HG02885 (cell line): Measurements from ENCODE around the gene ERCC4.
"Not testable (repeated sequence)": the region's sequence is repeated elsewhere in the genome, so short reads cannot be mapped to it uniquely, and the experiment has no call there.

Experiments used
- ATAC-seq: cut with Tn5 transposase; IDR thresholded peaks from one replicate; pipeline ENCODE4 v1.9.1; 2021; ENCODE audit warnings: mild to moderate bottlenecking; ENCODE audit not compliant: unreplicated experiment, poor library complexity

ERCC4 gene

DNA sequence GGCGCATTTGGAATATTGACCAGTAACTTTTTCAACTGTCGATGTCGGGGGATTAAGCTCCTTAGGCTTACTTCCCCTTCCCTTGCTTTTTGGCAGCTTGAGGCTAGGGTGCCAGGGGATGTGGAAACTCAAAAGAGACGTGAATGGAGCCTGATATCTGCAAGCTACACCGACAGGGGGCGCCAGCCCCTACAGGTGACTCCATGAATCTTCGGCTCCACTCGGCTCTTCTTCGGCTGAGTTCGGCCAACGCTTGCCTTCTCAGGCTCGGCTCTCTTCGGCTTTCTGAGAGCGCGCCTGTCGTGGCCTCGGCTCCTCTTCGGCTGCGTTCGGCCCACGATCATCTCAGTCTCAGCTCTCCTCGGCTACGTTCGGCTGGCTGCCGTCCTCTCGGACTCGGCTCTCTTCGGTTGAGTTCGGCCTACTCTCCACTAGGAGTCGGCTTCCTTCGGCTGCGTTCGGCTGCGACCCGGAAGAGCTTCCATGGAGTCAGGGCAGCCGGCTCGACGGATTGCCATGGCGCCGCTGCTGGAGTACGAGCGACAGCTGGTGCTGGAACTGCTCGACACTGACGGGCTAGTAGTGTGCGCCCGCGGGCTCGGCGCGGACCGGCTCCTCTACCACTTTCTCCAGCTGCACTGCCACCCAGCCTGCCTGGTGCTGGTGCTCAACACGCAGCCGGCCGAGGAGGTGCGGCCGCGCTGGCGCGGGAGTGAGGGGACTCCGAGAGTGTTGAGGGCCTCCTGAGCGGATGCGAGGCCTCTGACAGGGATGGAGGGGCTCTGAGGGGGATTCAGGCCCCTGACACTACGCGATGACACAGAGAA, at the start of gene ERCC4:
TSS of gene ERCC4 (plus strand) at position 472 of the 827 bp plus-strand sequence. CDS start at position 484, 12 bp downstream.
- peak; percentile 98 for ATAC-seq

DNA sequence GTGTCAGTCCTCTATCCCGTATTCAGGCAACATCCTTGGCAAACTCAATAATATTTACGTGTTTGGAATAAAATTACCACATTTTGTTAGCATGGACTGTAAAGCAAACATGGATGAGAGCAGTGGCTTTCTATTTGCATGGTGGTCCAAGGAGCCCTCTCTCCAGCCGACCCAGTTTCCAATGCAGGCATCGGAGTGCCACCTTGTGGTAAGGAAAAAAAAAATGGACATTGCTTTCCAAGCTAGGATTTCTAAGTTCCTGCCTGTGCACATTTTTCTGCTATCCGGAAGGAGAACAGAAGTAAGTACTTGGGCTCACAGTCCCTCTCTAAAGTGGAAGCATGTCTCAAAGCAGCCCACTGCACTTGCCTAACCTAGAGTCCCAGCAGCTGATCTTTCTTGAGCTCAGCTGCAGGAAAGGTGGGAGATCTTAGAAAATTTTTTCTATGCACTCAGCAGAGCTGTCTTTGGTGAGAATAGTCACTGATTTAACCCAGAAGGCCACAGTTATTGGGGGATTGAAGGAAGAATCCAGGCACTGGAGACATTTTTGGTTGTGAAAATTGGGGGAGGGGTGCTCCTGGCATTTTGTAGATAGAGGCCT, 46.0 kb upstream of the ERCC4 start:
- ATAC-seq = no peak

- no peak for ATAC-seq
Measured at GRCh38 chr16:13875614-13876284, 44.2 kb upstream of the ERCC4 start.

- no peak for ATAC-seq
Measured at GRCh38 chr16:13883276-13883675, 36.7 kb upstream of the ERCC4 start.

GRCh38 chr16:13883881-13884280, 36.1 kb upstream of the ERCC4 start:
- ATAC-seq = no peak

GRCh38 chr16:13885700-13886099, 34.3 kb upstream of the ERCC4 start:
- no peak for ATAC-seq

GRCh38 chr16:13886608-13887007, 33.3 kb upstream of the ERCC4 start:
- ATAC-seq = no peak

DNA sequence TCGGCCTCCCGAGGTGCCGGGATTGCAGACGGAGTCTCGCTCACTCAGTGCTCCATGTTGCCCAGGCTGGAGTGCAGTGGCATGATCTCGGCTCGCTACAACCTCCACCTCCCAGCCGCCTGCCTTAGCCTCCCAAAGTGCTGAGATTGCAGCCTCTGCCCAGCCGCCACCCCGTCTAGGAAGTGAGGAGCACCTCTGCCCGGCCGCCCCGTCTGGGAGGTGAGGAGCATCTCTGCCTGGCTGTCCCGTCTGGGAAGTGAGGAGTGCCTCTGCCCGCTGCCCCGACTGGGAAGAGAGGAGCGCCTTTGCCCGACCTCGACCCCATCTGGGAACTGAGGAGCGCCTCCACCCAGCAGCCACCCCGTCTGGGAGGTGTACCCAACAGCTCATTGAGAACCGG, 30.6 kb upstream of the ERCC4 start:
- not testable (repeated sequence) for ATAC-seq

DNA sequence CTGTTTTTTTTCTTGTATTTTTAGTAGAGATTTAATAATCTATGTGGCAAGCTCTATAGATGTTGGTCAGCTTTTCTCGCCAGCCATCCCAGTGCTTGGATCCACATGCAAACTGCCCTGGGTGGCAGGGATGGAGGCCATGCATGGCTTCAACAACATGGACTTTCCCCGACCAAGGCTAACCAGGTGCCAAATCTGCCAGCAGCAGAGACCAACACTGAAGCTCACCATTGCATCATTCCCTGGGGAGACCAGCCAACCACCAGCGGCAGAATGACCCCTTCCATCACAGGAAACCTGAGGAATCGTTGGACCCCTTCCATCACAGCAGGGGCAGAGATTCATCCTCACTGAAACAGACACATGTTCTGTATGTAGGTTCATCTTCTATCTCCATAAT, 27.7 kb upstream of the ERCC4 start:
- ATAC-seq = no peak

DNA sequence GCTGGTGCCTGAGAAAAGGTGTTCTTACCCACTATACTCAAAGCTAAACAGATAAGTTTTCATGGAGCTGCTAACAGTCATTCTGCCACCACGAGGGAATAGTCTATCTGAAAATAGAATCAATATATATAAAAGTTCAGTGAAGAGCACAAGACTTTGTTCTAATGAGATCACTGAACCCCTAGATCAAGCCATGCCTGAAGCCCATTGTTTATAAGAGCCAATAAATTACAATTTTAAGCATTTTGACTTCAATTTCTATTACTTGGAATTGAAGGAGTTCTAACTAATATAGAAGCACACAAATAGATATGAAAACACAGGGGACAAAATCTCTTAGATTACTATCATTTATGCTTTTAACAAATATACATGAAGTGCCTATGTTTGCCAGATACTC, 24.4 kb upstream of the ERCC4 start:
- no peak for ATAC-seq

- no peak for ATAC-seq
Measured at GRCh38 chr16:13896543-13897182, 23.3 kb upstream of the ERCC4 start.

DNA sequence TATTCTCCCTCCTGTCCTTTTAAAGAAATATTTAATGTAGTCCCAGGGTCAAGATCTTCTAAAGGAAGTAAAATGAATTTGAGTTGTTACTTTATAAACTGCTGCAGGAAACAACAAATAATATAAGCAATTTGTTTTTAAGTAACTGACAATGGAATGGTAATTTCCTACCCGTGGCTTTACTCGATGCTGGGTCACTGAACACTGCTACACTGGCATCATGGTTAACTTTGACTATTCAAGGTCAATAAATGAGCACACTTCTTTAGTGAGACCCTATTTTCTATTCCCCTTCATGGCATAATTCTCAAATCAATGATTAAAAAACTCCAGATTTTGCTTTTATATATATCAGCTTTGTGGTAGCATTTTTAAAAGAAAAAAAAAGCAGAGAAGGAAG, 22.1 kb upstream of the ERCC4 start:
- no peak for ATAC-seq

DNA sequence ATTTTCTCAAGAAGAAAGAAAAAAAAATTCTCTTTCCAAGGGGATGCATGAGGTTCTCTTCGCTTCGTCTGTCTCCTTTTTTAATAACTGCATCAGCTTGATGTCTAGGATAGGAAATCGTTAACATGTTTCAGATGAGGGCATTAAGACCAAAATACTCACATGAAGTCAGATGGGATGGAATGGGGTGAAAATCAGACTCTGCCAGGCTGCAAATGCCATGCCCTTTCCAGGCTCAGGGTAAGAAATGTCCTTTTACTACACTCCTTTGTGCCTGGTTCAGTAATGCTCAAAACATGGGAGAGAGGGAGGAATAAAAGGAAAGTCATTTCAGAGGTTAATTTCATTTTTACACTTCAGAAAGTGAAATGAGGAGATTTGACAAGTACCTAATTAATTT, 21.7 kb upstream of the ERCC4 start:
- ATAC-seq = no peak

- ATAC-seq = no peak
Measured at GRCh38 chr16:13902052-13902451, 17.9 kb upstream of the ERCC4 start.

- no peak for ATAC-seq
Measured at GRCh38 chr16:13902677-13903076, 17.3 kb upstream of the ERCC4 start.

DNA sequence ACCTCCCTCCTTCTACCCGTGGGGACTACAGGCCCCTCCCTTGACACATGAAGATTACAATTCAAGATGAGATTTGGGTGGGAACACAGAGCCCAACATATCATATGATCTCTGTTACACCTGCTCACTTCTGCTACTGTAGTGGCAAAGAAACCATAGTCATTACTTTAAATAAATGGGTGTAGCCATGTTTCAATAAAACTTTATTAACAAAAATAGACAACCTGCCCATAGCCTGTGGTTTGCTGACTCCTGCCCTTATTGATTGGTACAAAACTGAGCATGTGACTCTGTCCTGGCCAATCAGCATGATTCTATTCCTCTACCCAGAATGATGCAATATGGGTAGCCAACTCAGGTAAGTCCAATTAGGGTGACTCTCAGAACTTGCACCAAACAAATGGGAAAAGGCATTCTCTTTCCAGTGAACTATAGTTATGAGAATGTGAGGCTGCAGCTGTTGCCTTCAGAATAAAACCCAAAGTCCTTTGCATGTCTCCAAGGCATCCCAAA, 15.7 kb upstream of the ERCC4 start:
- ATAC-seq = no peak

DNA sequence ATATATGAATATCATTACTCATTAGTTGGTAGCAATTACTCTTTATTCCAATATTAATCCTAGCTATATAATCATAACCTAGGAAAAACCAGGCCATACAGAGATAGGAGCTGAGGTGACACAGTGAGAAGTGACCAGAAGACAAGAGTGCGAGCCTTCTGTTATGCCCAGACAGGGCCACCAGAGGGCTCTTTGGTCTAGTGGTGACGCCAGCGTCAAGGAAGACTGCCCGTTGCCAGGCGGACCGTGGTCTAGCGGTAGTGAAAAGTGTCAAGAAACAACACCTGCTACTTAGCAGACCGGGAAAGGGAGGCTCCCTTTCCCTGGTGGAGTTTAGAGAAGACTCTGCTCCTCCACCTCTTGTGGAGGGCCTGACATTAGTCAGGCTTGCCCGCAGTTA, 15.1 kb upstream of the ERCC4 start:
- not testable (repeated sequence) for ATAC-seq

GRCh38 chr16:13906168-13907089, 13.5 kb upstream of the ERCC4 start:
- ATAC-seq = no peak

GRCh38 chr16:13907431-13907830, 12.5 kb upstream of the ERCC4 start:
- ATAC-seq = no peak

DNA sequence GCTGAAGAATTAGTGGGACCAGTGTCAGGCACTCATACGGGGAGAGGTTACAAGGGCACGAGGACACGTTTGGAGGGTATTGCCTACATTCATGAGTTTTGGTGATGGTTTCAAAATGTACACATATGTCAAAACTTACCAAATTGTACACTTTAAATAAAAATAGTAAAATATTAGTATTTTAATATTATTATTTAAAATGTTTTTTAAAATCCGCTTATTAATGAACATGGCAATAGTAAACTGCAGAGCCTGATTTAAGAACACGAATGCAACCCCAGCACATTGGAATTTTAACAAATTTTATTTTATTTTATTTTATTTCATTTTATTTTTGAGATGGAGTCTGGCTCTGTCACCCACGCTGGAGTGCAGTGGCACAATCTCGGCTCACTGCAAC, 10.9 kb upstream of the ERCC4 start:
- ATAC-seq = no peak
